ENCODE measurements around the gene CRCP.

DNA sequence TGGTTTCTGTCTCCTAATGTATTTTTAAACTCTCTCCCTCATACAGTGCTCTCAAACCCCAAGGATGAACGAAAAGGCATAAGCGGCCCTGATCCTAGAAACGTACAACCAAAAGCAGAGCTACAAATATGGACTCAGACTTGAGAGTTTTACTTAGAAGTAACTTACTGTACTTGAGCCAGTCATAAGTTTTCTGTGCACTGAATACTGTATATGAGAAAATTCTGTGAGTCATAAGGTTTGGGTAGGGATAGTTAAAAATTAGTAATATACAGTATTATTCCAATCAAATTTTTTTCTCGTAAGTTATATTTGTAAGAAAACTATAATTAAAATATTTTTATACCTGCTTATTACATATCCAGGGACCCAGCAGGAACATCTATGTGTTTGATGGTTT, 44.9 kb upstream of the CRCP start:
- TF ChIP-seq, protein P1, sequence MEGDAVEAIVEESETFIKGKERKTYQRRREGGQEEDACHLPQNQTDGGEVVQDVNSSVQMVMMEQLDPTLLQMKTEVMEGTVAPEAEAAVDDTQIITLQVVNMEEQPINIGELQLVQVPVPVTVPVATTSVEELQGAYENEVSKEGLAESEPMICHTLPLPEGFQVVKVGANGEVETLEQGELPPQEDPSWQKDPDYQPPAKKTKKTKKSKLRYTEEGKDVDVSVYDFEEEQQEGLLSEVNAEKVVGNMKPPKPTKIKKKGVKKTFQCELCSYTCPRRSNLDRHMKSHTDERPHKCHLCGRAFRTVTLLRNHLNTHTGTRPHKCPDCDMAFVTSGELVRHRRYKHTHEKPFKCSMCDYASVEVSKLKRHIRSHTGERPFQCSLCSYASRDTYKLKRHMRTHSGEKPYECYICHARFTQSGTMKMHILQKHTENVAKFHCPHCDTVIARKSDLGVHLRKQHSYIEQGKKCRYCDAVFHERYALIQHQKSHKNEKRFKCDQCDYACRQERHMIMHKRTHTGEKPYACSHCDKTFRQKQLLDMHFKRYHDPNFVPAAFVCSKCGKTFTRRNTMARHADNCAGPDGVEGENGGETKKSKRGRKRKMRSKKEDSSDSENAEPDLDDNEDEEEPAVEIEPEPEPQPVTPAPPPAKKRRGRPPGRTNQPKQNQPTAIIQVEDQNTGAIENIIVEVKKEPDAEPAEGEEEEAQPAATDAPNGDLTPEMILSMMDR (IDR thresholded peaks at IDR 0.05; ENCODE audit: low read length), result no peak
- TF ChIP-seq EZH2phosphoT487 (IDR thresholded peaks at IDR 0.05; ENCODE audit: low read length) (no peak), EZH2 (optimal IDR thresholded peaks at IDR 0.05; ENCODE audit: low read depth, low read length) (no peak)

All from MM.1S (cell line).